SK-N-MC (cell line): ENCODE results near the gene MSH3.
"Not testable (repeated sequence)": the region's sequence is repeated elsewhere in the genome, so short reads cannot be mapped to it uniquely, and the experiment has no call there.

Experiments
- EZH2 ChIP-seq: fragments of 200-600 bp; sonication (generic); IDR thresholded peaks from one replicate; pipeline ENCODE4 v1.6.1; 2017; ENCODE audit warnings: antibody characterized with exemption
- POLR2AphosphoS5 ChIP-seq: IDR thresholded peaks from 2 replicates; pipeline ENCODE4 v1.6.1; 2012; ENCODE audit warnings: mild to moderate bottlenecking, low read depth, low read length, borderline replicate concordance

DNA sequence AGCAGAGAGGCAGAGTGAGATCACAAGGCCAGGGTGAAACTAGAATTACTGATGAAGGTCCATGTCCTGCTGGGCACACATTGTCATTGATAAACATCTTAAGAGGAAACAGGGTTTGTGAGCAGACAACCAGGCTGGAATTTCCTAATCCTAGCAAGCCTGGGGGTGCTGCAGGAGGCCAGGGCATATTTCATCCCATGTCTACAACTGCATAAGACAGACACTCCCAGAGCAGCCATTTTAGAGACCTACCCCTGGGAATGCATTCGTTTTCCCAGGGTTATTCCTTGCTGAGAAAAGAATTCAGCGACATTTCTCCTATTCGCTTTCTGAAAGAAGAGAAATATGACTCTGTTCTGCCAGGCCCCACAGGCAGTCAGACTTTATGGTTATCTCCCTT, 248.2 kb downstream of the MSH3 start:
- TF ChIP-seq EZH2, POLR2AphosphoS5: not testable (repeated sequence)
